HG03558 (cell line): Measurements from ENCODE around the gene SNX10.
A peak's percentile ranks its signal among the peaks of the same experiment; 100 is the strongest.

Experiments
- ATAC-seq: cut with Tn5 transposase; IDR thresholded peaks from one replicate; pipeline ENCODE4 v1.9.1; 2021; ENCODE audit warnings: moderate number of reproducible peaks; ENCODE audit not compliant: unreplicated experiment; ENCODE audit errors: extremely low read depth

The SNX10 gene

GRCh38 chr7:26365077-26365900 is 73.6 kb downstream of the SNX10 start:
- peak; percentile 67 for ATAC-seq

DNA sequence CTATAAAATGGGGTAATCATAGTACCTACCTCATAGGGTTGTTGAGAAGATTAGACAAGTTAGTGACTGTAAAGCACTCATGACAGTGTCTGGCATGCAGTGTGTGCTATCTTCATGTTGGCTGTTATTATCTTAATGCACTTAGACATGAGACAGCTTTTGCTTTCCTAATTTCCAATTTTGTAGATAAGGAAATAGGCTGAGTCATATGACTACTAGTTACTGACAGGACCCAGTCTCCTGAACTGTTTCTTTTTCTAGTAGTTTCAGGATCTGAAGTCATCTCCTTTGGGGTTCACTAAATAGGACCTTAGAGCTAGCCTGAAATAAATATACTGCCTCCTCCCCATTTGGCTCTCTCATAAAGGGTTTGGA is 74.2 kb downstream of the SNX10 start:
- ATAC-seq = no peak

- no peak for ATAC-seq
Observed at GRCh38 chr7:26367219-26367711, 75.6 kb downstream of the SNX10 start.

- ATAC-seq = no peak
Observed at GRCh38 chr7:26368542-26368941, 76.9 kb downstream of the SNX10 start.

DNA sequence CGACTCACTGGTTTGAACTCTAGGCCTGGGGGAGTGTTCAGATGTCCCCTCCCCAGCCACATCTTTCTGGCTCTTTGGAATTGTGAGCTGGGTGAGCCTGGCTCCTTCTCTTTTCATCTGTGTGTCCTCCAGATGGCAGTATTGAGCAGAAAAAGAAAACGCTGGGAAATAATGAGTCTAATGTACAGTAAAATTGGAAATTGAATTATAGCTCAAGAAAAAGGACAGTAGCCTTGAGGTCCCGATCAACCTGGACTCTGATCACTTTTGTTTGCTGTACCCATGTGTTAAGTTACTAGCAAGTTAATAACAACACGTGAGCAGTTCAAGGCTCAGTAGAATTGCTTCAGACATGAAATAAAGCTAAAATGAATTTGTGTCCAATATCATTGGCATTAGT is 77.9 kb downstream of the SNX10 start:
- ATAC-seq = no peak

DNA sequence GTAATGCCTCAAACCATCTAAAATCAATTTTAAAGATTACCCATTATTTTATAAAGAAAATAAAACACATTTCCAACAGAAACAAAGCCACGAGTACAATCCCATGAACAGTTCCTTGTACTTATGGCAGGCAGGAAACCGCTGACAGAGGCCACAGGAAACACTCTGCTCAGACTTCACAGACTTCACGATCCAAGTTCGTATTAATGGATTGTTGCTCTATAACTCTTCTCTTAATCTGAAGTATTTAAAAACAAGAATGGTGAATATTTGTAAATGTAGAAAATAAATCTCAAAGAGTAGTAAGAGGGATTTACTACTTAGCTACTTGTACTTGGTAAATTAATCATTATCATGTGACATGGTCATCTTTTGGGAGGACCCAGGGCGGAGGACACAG is 78.3 kb downstream of the SNX10 start:
- no peak for ATAC-seq

GRCh38 chr7:26372249-26372648 is 80.6 kb downstream of the SNX10 start:
- ATAC-seq = no peak

- ATAC-seq = no peak
Observed at GRCh38 chr7:26372704-26373103, 81.0 kb downstream of the SNX10 start.

DNA sequence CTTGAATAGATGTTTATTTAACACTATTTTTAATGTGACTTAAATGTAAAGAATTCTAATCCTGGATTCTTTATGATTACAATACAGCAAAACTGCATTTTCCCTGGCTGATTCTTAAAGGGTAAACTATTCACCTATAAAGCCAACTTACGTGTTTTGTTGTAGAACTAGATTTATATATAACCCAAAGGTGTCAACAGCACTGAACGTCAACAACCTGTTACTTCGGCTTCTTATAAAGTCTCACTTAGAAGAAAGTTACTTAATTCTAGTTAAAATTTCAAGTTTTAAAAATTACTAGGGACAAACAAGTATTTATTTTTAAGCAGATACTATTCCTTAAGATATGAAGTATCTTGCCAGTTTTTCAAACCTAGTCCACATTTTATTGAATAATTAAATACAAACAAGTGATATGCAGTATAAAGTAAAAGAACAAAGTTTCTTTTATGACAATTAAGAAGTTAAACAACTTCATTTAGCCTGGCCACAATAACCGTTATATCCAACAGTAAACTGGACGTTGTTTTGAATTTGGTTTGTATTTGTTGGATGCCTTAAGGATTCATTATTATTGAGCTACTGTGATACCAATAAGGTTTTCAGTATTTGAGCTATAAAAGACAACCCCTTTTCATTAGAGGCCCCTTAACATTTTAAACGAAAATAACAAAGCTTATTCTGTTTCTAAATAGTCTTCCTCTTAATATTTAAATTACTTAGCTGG is 83.1 kb downstream of the SNX10 start:
- no peak for ATAC-seq

DNA sequence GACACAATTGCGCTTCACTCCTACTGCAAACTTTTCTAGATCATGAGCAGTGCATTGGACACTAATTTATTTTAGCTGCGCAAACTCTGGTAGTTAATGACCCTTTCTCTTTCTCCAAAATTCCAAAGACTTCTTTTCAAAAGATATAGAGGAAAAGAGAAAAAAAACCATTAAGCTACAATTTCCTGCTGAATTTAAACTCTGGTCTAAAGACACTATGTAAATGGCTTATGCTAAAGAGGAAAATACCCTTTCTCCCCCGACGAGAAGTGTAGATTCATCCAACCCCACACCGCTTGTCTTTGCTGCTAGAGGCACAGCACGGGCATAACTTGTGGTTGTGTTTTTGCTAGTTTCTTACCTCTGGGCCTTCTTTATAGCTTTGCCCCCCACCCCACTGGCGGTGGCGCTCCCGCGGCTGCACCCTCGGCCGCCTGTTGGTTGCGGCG is 84.1 kb downstream of the SNX10 start:
- ATAC-seq = no peak

GRCh38 chr7:26376175-26376917 is 84.7 kb downstream of the SNX10 start:
- ATAC-seq = no peak

GRCh38 chr7:26378016-26378415 is 86.4 kb downstream of the SNX10 start:
- no peak for ATAC-seq

GRCh38 chr7:26379711-26380110 is 88.0 kb downstream of the SNX10 start:
- no peak for ATAC-seq

- no peak for ATAC-seq
Observed at GRCh38 chr7:26381476-26382353, 90.1 kb downstream of the SNX10 start.

DNA sequence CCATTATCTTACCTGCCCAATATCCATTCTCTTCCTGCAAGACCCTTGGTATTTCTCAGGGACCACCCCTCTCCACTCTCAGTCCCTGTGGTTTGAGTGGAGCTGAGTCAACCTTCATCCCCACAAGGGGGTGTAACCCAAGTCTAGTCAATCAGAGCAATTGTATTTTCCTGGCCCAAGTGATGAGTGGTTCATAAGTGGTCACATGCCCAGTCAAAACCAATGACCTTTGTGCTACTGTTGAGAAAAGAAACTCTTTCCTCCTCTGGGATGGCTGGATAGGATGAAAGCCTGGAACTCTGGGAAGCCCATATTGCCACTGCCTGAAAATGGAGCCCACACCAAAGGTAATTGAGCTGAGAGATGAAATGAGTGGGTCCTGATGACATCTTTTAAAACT is 93.6 kb downstream of the SNX10 start:
- no peak for ATAC-seq

DNA sequence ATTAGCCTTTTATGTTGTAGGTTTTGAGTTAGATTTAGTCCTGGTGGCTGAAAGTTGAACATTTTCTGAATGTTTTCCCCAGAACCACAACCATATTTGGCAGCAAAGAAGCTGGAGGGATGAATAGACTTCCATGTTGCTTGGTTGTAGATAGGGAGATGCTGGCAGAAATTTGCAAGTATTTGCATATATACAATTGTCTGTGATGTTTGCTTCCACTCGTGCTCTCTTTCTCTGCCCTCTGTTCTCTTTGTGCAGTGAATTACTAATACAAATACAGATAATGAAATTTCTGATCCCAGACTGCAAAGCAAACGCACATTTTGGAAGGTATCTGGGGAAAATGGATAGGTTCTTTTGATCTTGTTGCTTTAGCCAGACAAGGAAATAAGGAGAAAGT is 96.1 kb downstream of the SNX10 start:
- ATAC-seq = no peak

DNA sequence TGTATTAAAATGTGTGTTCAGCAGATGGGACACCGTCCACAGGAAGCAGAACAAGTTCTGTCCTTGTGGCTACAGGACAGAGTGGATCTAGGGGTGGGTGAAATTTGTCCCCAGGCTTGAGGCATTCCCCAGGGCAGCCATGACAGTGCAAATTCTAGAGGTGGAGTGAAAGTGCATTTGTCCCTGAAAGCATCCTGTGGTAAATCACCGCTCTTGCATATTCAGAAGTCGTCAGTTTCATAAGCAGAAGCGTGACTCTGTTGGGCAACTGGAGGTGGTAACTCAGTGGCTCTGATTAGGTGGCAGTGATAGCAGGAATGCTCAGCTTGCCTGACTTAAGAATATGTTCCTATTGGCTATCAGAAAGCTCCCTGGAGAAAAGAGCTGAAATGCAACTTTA is 96.6 kb downstream of the SNX10 start:
- ATAC-seq = no peak

DNA sequence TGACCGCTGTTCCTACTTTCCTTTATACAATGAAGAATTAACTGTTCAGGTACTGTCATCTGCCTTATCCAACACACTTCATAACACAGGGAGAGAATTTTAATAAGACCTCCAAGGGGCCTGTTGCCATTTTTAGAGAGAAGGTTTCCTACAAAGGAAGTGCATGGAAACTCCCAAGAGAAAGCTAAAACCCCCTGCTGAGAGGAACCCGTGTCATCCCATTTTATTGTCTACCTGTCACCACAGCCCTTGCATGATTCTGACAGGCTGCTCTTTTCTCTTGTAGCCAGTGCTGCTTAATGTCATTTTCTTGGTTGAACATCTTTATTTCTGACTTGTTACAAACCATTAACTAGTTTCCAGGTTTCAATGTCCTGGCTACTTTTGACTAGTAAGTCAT is 98.4 kb downstream of the SNX10 start:
- no peak for ATAC-seq

DNA sequence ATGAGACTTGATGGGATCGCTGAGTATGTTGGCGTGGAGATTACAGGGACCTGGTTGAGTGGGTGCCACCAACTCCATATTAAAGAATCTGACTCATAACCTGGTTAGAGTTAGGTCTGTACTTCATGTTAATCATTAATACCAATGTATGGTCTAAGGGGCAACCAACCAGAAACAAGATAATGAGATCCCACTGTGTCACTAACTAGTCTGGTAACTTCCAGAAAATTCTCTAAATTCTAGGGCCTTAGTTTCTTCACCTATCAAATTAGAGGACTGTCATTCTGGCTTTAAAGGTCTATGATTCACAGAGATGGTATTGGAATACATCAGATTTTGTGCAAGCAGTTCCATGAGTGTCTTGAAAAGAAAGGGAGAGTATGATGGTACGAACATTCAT is 102.2 kb downstream of the SNX10 start:
- ATAC-seq = no peak

GRCh38 chr7:26397332-26397731 is 105.7 kb downstream of the SNX10 start:
- no peak for ATAC-seq
